NOMO-1 (cell line): Measurements from ENCODE around the gene LGALS4.

Source experiments
- DNase-seq, 2 experiments: peaks; one replicate each; lab custom pipeline; 2025; ENCODE audit not compliant: unreplicated experiment in 2 of 2; lab: John Stamatoyannopoulos, UW

Gene LGALS4

DNA sequence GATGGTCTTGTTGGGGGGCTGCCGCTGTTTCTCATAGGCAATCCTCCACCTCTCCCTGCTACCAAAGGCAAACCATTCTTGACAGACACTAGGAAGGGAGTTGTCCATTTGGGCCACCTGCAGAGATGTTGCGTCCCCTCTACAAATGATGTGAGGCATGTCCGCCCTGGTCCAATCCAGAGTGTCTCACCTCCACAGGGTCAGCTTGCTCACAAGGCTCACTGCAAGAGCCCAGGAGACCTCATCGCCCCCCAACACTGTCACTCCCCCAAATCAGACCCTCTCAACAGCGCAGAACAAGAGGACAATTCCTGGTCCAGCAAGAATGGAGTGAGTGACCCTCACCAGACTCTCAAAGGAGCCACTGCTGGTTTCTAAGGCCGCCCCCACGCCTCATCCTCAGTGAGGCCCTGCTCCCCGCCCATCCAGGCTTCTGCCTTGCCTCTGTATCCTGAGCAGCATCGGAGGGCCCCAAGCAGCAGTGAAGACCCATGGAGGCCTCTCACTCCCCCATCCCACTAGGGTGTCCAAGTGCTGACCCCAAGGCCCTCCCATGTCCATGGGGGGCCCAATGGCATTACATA is 30.5 kb upstream of the LGALS4 start:
- no peak for DNase-seq

DNA sequence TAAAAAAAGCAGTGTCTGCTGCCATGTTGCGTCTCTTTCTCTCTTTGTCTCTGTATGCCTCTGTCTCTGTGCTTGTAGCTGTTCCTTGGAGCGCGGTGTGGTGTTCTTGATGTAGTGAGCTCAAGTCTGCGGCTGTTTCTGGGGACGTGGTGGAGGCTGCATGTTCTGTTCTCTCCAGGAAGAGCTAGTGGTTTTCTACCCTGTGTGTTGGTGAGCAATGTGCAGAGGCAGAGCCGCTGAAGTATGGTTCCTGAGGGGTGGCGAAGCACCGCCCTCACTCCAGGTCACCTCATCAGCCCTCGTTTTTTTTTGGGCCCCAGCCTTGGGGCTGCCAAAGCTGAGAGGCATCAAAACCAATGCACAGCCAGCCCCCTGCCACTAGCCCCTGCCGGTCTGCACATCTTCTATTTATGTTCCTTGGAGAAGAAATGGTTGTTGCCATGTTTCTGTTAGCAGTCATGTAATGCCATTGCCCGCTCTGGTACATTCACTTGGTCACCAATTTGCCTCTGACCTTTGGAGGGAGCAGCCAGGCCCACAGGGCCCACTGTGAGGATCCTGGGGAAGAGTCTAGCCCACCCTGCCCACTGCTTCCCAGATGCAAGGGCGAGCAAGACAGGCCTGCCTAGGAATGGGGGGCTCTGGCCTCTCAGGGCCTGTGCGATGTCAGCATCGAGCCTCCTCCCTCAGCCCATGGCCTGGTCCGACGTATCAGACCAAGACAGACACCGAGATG is 29.9 kb upstream of the LGALS4 start:
- no peak for DNase-seq

DNA sequence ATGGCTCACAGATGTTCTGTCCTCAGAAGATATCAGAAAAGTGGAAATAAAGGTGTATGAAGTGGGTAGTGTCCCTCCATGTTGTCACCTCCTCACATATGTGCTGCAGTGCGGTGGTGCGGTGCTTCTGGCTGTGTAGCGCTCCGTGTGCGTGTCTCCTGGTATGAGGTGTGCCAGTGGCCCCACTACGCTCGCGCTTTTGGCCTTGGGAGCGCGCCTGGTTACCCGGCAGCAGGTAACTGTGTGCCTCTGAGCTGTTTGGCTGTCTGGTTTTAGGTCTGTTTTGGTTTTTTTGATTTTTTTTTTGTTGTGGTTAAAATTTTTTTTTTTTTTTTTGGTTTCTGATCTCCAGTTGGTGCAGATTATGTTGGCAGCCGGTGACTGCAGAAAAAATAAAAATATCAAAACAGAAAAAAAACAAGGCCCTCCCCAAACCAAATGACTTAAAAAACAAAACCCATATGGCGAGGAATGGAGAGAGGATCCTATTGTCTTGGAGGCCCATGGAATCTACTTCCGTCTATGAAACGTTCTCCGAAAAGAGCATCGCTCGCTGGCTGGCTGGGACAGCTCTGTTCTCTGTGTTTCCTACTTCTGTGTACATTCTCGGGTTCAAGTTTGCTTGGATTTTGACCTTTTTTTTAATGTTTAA is 29.2 kb upstream of the LGALS4 start:
- no peak for DNase-seq

DNA sequence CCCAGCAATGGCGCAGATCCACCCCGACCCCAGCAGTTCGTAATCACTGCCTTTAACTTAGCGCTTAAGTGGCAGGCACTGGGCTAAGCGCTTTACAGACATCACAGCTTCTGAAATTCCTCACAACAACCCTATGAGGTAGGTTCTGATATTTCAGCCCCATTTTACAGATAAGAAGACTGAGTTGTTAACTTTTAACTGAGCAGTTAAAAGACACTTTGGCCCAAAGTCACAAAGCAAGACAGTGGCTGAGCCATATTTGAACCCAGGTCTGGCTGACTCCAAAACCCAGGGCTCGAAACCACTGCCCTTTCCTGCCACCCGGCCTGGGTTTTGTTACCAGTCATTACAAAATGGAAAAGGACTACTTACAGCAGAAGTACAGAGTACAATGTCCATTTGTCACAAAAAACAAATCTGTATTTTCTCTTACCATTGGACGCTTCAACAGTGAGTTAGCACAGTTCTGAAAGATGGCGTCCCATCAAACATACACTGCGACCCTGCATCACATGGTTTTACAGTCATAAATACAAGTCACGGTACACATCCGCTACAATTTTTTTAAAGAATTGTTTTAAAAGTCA is 28.5 kb upstream of the LGALS4 start:
- no peak for DNase-seq

DNA sequence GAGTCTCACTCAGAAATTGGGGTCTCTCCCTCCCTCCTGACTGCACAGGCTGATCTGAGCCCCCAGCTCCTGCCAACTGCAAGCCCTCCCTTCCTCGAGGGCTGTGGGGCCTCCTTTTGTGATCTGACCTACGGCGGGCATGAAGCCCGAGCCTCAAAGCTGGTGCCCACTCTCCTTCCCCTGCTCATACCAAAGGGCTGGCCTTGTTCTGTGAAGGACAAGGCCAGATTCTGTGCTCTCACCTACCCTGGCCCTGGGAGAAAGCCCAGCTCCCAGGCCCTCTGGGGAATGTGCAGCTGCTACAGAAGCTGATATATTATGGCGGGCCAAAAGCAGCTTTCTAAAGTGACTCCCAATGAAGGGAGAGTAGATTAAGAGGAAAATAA is 27.8 kb upstream of the LGALS4 start:
- DNase-seq = no peak

DNA sequence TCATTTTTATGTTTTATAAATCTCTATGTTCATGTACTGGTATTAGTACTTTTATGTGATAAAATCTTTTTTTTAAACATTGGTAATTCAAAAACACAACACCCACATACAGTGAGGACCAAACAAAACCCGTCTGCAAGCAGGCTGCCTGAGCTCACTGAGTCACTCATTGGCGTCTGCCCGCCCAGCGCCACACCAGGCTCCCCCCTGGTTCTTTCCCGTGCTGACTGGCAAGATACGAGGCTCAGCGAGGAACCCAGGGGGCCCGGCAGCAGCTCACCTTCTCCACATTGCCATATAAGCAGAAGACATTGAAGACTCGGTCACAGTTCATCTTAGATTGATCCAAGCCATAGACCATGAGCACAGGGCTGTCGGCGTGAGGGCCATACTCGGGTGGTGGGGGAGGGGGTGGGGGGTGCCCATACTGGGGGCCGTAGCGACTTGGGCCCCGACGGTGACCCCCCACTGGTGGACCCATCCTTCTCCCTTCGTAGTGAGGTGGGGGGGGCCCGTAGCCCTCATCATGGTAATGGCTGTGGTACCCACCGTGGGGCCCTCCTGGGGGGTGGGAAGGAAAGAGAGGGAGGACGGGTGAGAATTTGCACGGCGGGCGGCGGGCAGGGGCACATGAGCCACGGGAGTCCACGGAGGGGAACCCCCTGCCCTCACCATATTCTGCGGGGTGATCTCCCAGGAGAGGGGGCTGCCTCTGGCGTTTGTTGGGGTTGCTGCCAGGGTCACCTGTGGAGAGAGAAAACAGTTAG is 27.3 kb upstream of the LGALS4 start:
- DNase-seq = no peak

DNA sequence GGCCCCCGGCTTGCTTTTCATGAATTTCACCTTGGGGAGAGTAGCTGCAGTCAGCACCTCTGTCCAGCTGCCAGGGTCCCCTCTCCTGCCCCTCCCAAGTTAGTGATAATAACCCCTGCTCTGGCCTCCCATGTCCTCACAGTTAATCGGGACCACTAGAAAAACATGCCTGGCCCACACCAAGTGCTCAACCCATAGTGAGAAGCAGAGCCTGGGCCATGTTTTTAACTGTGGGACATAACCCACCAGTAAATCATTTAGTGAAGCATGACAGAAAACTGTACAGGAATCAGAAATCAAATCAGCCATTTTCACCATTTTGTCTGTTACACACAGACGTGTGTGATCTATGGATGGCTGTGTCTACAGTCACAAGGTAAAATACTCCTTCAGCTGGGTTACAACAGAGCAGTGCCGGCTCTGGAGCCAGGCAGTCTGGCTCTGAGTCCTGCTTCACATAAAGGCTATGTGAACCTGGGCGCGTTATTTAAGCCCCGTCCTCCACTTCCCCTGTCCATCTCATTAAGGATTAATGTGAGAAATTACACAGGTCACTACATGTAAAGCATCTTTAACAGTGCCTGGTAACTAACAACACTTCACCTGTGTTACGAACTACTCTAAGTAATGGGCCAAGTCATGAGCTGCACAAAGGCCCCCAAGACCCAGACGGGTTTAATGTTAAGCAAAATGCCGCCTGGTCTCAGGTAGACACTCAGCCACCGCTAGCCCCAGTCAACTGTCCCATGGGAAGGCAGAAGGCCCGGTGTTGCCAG is 26.4 kb upstream of the LGALS4 start:
- DNase-seq = no peak

DNA sequence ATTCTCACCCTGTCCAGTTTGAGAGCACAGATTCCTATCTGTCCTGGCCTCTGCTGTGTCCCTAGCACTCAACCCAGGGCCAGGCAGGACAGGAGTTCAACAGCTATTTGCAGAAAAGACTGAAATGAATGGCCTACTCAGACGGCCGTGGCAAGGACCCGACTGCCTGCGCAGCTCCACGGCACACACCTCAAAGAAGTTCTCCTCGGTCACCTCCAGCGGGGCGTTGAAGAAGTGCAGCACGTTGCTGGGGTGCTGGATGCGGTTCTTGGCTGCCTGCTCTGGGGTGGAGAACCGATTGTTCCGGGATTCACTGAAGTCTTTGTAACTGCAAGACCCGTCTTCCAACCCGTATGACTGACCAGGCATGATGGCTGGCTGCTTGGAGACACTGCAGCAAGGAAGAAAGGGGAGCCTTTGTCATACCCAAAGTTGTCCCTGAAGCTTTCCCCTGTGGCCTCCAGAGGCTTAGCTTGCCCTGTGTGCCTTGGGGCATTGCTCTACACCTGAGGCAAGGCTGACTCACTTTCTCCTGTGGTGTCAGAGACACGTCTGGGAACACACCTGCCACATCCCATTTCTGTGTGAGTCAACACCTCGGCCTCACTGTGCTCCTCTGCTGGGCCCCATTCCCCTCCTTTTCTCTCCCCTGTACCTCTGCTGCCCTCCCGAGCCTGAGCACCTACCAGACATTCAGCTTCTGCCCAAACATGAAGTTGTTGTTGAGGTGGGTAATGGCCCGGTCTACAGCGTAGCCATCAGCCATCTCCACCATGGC is 25.7 kb upstream of the LGALS4 start:
- DNase-seq = no peak

DNA sequence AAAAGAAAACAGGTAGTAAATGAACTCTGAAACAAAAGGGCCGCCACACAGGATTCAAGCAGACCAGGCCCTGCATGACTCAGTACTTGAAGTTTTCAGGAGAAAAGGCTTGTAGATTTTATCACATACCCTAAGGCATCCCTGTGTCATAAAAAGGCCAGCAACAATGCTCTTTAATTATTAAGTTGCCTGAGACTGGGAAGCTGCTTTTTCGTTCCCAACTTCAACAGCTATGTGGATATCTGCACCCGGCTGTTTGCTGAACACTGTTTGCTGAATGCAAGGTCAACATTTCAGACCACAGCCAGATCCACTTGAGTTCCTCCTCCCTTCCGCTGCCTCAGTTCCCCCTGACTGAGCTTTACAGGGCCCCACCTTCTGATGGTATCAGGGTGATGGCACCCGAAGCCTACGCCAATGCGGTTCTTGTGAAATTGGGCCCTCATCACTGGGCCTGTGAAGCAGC is 24.9 kb upstream of the LGALS4 start:
- DNase-seq = no peak

DNA sequence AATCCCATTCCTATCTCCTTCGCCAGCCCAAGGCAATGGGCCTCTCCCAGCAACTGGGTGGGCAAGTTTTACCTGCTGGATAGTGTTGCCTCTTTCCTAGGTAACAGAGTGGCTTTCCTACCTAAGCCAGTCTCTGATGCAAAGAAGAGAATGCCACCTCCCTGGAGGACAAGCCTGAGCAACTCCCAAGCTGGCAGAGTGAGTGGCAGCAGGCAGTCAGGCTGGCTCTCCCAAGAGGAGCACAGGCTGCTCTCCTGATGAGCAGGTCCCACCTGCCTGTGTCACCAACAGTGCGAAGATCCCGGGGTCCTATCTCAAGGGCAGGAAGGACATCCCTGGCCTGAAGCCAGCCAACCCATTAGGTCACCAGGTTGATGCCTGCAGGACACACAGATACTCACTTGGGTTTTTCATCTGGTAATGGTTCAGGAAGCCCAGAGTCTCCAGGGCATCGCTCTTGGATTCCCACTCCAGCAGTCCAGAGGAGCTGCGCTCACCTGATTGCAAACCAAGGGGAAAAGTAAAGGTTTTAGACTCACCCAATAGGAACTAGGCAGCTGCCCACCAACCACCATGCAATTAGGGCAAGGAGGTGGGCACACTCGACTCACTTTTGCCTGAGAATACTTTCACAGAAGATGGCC is 24.4 kb upstream of the LGALS4 start:
- DNase-seq = no peak

DNA sequence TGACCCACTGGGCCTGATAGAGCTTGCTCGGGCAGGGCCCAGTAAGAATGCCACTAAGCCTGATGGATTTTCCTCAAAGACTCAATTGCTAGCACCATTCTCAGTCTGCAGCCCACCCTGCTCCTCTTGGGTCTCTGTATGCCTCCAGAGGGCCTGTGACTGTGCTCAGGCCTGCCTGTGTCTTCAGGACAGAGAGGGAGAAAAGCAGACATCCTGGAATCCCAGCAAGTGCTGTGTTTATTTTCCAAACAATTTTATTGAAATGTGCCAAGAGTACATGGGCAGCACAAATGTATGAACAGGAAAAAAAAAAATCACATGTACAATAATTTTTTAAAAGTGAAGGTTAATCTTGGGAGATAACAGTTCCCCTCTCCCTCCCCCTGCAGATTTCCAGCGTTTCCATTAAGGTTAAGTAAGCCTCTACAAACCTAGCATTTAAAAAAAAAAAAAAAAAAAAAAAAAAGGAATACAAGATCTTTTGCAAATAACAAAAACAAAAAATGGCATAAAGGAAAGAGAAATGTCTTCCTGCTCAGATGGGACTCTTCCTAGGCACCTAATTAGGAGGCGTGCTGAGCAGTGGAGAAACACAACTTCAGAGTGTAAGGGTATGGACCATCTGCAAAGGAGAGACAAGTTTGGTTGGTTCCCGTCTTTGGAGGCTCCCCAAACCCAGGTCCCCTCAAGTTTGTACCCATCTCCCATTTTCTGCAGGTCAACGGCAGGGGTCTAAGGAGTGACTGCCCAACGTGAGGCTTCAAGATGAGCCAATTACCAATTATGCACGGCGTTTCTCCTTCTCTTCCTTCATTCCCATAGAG is 23.6 kb upstream of the LGALS4 start:
- no peak for DNase-seq

DNA sequence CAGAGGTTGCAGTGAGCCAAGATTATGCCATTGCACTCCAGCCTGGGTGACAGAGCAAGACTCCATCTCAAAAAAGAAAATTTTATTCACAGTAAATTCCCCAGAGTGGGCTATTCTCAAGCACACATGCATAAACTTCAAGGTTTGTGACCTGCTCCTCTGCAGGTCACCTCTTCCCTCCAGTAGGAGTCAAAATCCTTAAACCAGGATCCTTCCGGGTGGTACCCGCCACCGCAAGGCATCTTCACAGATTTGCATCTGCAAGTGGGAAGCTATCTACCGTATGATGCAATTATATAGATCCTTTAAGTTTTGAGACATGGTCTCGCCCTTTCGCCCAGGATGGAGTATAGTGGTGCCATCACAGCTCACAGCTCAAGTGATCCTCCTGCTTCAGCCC is 21.8 kb upstream of the LGALS4 start:
- no peak for DNase-seq

DNA sequence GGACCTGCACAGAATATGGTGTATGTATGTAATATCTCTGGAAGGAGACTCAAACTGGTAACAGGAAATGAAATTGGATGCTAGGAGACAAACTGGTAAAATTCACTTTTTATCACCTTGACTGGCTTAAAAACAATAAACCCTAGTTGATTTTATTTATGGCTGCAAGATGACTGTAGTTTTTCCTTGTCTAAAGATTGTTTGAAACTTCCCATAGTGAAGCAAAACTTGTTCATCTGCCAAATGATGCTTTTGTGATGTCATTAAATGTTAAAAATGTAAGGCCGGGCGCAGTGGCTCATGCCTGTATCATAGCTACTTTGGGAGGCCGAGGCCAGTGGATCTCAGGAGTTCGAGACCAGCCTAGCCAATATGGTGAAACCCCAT is 21.4 kb upstream of the LGALS4 start:
- no peak for DNase-seq

DNA sequence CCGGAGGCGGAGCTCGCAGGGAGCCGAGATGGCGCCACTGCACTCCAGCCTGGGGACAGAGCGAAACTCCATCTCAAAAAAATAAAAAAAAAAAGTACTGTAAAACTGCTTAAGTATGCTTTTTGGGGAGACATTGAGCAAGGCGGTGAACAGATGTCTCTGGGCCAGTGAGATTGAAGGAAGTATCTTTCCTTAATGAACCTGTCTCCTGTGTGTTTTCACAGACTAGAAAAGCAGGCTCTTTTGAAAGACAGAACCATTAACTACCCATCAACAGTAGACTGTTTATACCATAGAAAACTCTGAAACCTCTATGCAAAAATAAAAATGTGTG is 20.3 kb upstream of the LGALS4 start:
- no peak for DNase-seq

DNA sequence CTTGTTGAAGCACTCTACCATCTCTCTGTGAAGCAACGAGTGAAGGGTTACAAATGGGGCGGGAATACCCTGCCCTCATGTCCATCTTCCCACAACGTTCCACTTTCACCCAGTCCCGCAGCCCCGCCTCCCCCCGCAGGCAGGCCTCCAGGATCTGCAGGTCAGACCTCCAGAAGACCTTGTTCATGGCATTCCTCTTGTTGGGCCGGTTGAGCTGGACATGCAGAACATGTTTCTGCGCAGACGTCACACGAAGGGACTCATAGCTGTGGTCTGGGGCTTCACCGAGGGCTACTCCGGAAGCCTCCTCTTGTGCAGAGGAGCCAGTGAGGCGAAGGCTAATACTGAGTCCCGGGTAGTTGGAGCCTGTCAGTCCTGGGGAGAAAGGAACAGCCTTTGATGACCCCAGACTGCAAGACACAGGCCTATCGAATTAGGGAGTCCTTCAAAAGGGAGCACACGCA is 18.4 kb upstream of the LGALS4 start:
- DNase-seq = peak in 1 of 2 experiments; percentile 28

DNA sequence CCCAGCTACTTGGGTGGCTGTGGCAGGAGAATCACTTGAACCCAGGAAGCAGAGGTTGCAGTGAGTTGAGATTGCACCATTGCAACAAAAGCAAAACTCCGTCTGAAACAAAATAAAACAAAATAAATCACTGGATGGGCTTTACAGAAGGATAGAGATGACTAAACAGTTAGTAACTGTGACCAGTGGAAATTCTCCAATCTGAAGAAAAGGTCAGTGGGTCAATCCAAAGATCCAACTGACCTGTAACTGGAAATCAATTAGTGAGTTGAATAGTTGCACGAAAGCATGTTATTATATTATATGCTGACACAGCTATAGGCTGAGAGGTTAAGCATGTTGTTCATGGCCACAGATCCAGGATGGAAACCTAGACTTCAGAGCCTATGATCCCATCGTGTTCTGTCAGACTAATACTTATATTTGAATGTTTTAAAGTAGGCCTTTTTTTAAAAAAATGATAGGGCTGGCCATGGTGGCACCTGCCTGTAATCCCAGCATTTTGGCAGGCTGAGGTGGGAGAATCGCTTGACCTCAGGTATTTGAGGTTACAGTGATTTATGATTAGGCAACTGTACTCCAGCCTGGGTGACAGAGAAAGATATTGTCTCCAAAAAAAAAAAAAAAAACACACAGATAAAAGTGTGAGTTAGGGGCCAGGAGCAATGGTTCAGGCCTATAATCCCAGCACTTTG is 17.4 kb upstream of the LGALS4 start:
- no peak for DNase-seq

DNA sequence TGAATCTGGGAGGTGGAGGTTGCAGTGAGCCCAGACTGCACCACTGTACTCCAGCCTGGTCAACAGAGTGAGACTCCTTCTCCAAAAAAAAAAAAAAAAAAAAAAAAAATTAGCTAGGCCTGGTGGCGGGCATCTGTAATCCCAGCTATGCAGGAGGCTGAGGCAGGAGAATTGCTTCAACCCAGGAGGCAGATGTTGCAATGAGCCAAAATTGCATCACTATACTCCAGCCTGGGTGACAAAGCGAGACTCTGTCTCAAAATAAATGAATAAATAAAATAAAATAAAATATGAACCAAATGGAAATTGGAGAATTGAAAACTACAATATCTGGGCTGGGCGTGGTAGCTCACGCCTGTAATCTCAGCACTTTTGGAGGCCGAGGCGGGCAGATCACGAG is 16.5 kb upstream of the LGALS4 start:
- DNase-seq = peak; percentile 9 to 36
